Omental fat pad (tissue), 4 donors: ENCODE results near the gene DDRGK1. TPM values are rescaled to one million over a fixed set of nuclear protein-coding genes. Genes with fewer than 3 reads are reported as not detected.

ENCODE experiments used
- ATAC-seq: fragments of 150-250 bp; one replicate; pipeline ENCODE4 v1.9.1; 2016; ENCODE audit warnings: mild to moderate bottlenecking, moderate library complexity; ENCODE audit not compliant: low FRiP score
- DNase-seq: peaks from one replicate; pipeline ENCODE4 v3.0.0-alpha.2; 2019; ENCODE audit warnings: low spot score
- CTCF ChIP-seq, 3 donors: fragments of 450-650 bp; IDR thresholded peaks; one replicate each; pipeline ENCODE4 v1.5.1; 2016 to 2017; ENCODE audit warnings: antibody characterized with exemption in 3 of 3, mild to moderate bottlenecking in 3 of 3, moderate library complexity in 2 of 3
- total RNA-seq, 4 donors: library from RNA; depleted of rRNA; stranded (reverse); fragments of >200 nt; gene quantifications; one replicate each; pipeline ENCODE4 v1.1.0, GENCODE V29; 2016

Gene DDRGK1
- total RNA-seq, 4 donors from 2014 or later, result 61.5 to 76.5 (median 68.2) TPM

GRCh38 chr20:3166913-3167342 is 37.6 kb downstream of the DDRGK1 start:
- no peak for TF ChIP-seq CTCF (IDR thresholded peaks at IDR 0.05)
- ATAC-seq (no peak), DNase-seq (no peak)

- DNase-seq (no peak), ATAC-seq (no peak)
- TF ChIP-seq CTCF (IDR thresholded peaks at IDR 0.05), result no peak
Observed at GRCh38 chr20:3166338-3166912, 38.1 kb downstream of the DDRGK1 start.

- no peak for ATAC-seq
- no peak for DNase-seq
- TF ChIP-seq CTCF (IDR thresholded peaks at IDR 0.05), result no peak
Observed at GRCh38 chr20:3165473-3166337, 38.8 kb downstream of the DDRGK1 start.

GRCh38 chr20:3164763-3165410 is 39.6 kb downstream of the DDRGK1 start:
- DNase-seq (no peak), ATAC-seq (no peak)
- no peak for TF ChIP-seq CTCF (IDR thresholded peaks at IDR 0.05)

GRCh38 chr20:3164043-3164762 is 40.3 kb downstream of the DDRGK1 start:
- DNase-seq (no peak), ATAC-seq (no peak)
- no peak for TF ChIP-seq CTCF (IDR thresholded peaks at IDR 0.05)

GRCh38 chr20:3163099-3164042 is 41.1 kb downstream of the DDRGK1 start:
- DNase-seq (no peak), ATAC-seq (no peak)
- no peak for TF ChIP-seq CTCF (IDR thresholded peaks at IDR 0.05)
